K562 (cell line): ENCODE data around the gene PHF21B. TPM values are rescaled to one million over a fixed set of nuclear protein-coding genes. Genes with fewer than 3 reads are reported as not detected.

ENCODE experiments used
- ATAC-seq: fragments of 200-7000 bp; cut with Tn5 transposase; 3 replicates; pipeline ENCODE4 v1.9.1; 2020; ENCODE audit warnings: moderate library complexity
- BruUV-seq: library from RNA; stranded (reverse); fragments of 400-500 nt; replicated peaks from 2 replicates; lab custom pipeline; 2021; lab: Mats Ljungman, UMichigan
- CTCF ChIA-PET: fragments of 300-600 bp; formaldehyde crosslinking; extraction: SDS; loops from one replicate; lab custom pipeline; 2021; ENCODE audit warnings: low intra/inter-chr PET ratio; lab: Yijun Ruan, JAX
- POLR2A ChIA-PET: fragments of 300-600, 350-650 bp; sonication (Branson Sonifier 250); formaldehyde crosslinking; extraction: SDS; loops from one replicate; lab custom pipeline; 2021; ENCODE audit warnings: antibody characterized with exemption, inconsistent platforms; lab: Yijun Ruan, JAX
- DNase-seq, 4 experiments: peaks; one replicate each; pipeline versions ENCODE4 v3.0.0 to v3.0.0-alpha.2; 2011 to 2018; ENCODE audit warnings: low spot score in 3 of 4, mixed read lengths in 3 of 4; ENCODE audit errors: extremely low read depth in 1 of 4
- FAIRE-seq: peaks from 2 replicates; lab custom pipeline; 2011; peaks lifted over from hg19 to GRCh38; lab: Jason Lieb, UNC
- H2AFZ ChIP-seq: 2 replicates; pipeline ENCODE4 v1.6.0; 2011; ENCODE audit warnings: low read depth, low read length, control low read depth, inconsistent platforms
- H3K27ac ChIP-seq: fragments of 200-600 bp; 3 replicates; pipeline ENCODE4 v1.8.0; 2011; ENCODE audit warnings: low read depth, mild to moderate bottlenecking, control low read depth, inconsistent platforms, low read length, moderate library complexity, mixed read lengths; ENCODE audit errors: extremely low read depth
- H3K27me3 ChIP-seq, 2 experiments: fragments of 300-600 bp in 1 of 2; 2 replicates in 1 of 2; 3 replicates in 1 of 2; pipeline versions ENCODE4 v1.6.0 to v1.8.0; 2011; ENCODE audit warnings: inconsistent platforms in 2 of 2, low read length in 2 of 2, mild to moderate bottlenecking in 1 of 2, mixed read lengths in 1 of 2, moderate library complexity in 1 of 2; ENCODE audit not compliant: control insufficient read depth in 2 of 2, insufficient read depth in 2 of 2
- H3K36me3 ChIP-seq: fragments of 300-600 bp; 3 replicates; pipeline ENCODE4 v1.8.0; 2011; ENCODE audit warnings: mild to moderate bottlenecking, low read length, inconsistent platforms; ENCODE audit not compliant: control insufficient read depth, insufficient read depth
- H3K4me1 ChIP-seq, 2 experiments: fragments of 200-600 bp in 1 of 2; replicated peaks in 1 of 2; 2 replicates in 1 of 2; 3 replicates in 1 of 2; pipeline versions ENCODE4 v1.5.1 to v1.8.0; 2011; ENCODE audit warnings: inconsistent platforms in 2 of 2, low read length in 2 of 2, mild to moderate bottlenecking in 1 of 2, mixed read lengths in 1 of 2, moderate library complexity in 1 of 2; ENCODE audit not compliant: control insufficient read depth in 2 of 2, insufficient read depth in 2 of 2
- H3K4me2 ChIP-seq: 2 replicates; pipeline ENCODE4 v1.6.1; 2011; ENCODE audit warnings: low read length, control low read depth, inconsistent platforms, mixed read lengths; ENCODE audit not compliant: insufficient read depth
- H3K4me3 ChIP-seq: fragments of 200-600 bp; sonication (generic), shearing (Covaris generic); 2 replicates; pipeline ENCODE4 v1.5.1; 2016; ENCODE audit warnings: control low read depth, inconsistent platforms
- H3K79me2 ChIP-seq: fragments of 200-600 bp; 3 replicates; pipeline ENCODE4 v1.8.0; 2011; ENCODE audit warnings: low read length, inconsistent platforms; ENCODE audit not compliant: control insufficient read depth, insufficient read depth
- H3K9ac ChIP-seq, 2 experiments: 2 replicates each; pipeline versions ENCODE4 v1.6.0 to v1.6.1; 2011; ENCODE audit warnings: low read depth in 2 of 2, low read length in 2 of 2, control low read depth in 1 of 2, inconsistent platforms in 1 of 2, mild to moderate bottlenecking in 1 of 2, mixed read lengths in 1 of 2; ENCODE audit not compliant: insufficient read depth in 1 of 2
- H3K9me1 ChIP-seq: one replicate; pipeline ENCODE4 v1.6.0; 2011; ENCODE audit warnings: inconsistent platforms, mild to moderate bottlenecking, low read length, moderate library complexity; ENCODE audit not compliant: control insufficient read depth, insufficient read depth
- H3K9me3 ChIP-seq: replicated peaks from 2 replicates; pipeline ENCODE4 v1.5.1; 2011; ENCODE audit warnings: low read depth, low read length, inconsistent platforms; ENCODE audit not compliant: control insufficient read depth, insufficient read depth
- H4K20me1 ChIP-seq: replicated peaks from 2 replicates; pipeline ENCODE4 v1.6.1; 2011; ENCODE audit warnings: low read length, inconsistent platforms, mixed read lengths; ENCODE audit not compliant: control insufficient read depth, insufficient read depth
- NFIX ChIP-seq: fragments of 250-450 bp; sonication (Bioruptor Pico); IDR thresholded peaks from 2 replicates; pipeline ENCODE4 v1.4.0; 2020; ENCODE audit warnings: low read depth, mild to moderate bottlenecking, moderate library complexity
- POLR2AphosphoS5 ChIP-seq: IDR thresholded peaks from 2 replicates; pipeline ENCODE4 v1.6.1; 2011; ENCODE audit warnings: mild to moderate bottlenecking, low read depth, low read length, moderate library complexity; ENCODE audit not compliant: control insufficient read depth, insufficient read depth
- POLR2G ChIP-seq: fragments of 200-400 bp; formaldehyde crosslinking; IDR thresholded peaks from 2 replicates; pipeline ENCODE4 v1.6.1; 2017; ENCODE audit warnings: low read depth, mild to moderate bottlenecking, antibody characterized with exemption, low read length, moderate library complexity
- TAF9B ChIP-seq: fragments of 450-650 bp; IDR thresholded peaks from 2 replicates; pipeline ENCODE4 v1.6.1; 2018; ENCODE audit warnings: mild to moderate bottlenecking; ENCODE audit not compliant: partially characterized antibody
- WGBS: fragments of 100-300 bp; shearing (Covaris generic); methylation state at CpG from one replicate; pipeline ENCODE4 v1.1.6; 2016; ENCODE audit warnings: low coverage, mixed read lengths; ENCODE audit not compliant: insufficient coverage; ENCODE audit errors: missing lambda C conversion rate; 5-methylcytosine and 5-hydroxymethylcytosine counted together
- in situ Hi-C: fragments of 300-500 bp; cut with MboI; formaldehyde crosslinking; loops from 4 replicates; pipeline ENCODE4 v1.15.0; 2018; ENCODE audit warnings: inconsistent platforms, mixed read lengths
- intact Hi-C: fragments of 100-400 bp; cut with micrococcal nuclease; formaldehyde crosslinking; loops from 2 replicates; pipeline ENCODE4 v1.14.2; 2022
- polyA plus RNA-seq, 8 experiments: library from polyadenylated mRNA; depleted of rRNA in 4 of 8; stranded (reverse) in 5 of 8; unstranded in 3 of 8; fragments of >200 nt; fragmentation: Nextera tagmentation in 2 of 8; fragmentation: Illumina TruSeq in 1 of 8; extraction: Ambion mirVana in 2 of 8; extraction: Trizol in 1 of 8; gene quantifications; 2 replicates each; pipeline versions ENCODE4 v1.2.1 to v1.2.3, GENCODE V29; 2011 to 2014; ENCODE audit warnings: inconsistent platforms in 1 of 8, missing spikeins in 1 of 8
- total RNA-seq, 7 experiments: library from RNA; depleted of rRNA in 6 of 7; stranded (reverse); fragments of >200 nt in 6 of 7; fragmentation: Illumina TruSeq in 2 of 7; extraction: Trizol in 2 of 7; gene quantifications; 2 replicates each; pipeline versions ENCODE4 v1.2.1 to v1.2.3, GENCODE V29; 2011 to 2021; ENCODE audit warnings: low replicate concordance in 1 of 7
- TF ChIP-seq, protein P1 (sequence below): fragments of 450-650 bp; formaldehyde crosslinking; IDR thresholded peaks from 2 replicates; pipeline ENCODE4 v1.4.0; 2020; ENCODE audit warnings: mild to moderate bottlenecking, mixed read lengths
- TF ChIP-seq, protein P2 (sequence below), 2 experiments: fragments of 450-650 bp; IDR thresholded peaks; 2 replicates each; pipeline ENCODE4 v1.6.1; 2016

PHF21B gene
- total and polyA plus RNA-seq, 9 of the 15 experiments (the other 6 are each of a cell fraction or from before 2014, with no cell fraction given) = 0.04 TPM; not detected in 8

DNA sequence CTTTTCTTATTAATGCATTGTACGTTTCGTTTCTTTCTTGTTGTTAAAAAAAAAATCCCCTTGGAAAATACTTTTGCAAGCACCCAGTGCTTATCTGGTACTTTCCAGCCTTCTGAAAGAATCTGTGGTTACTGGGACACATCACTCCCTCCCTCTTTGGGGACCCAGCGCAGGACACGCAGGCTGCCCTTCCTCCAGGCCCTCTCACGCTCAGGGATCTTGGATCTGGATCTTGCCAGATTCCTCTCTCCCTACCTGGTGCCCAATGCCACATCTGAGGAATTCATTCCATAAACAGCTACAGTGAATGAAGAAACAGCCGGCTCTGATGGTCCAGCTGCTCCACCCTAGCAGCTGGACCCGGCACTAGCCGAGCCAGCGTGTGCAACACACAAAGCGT lies 55.7 kb downstream of the PHF21B start:
- Histone ChIP-seq H3K79me2 (no peaks in the 10 kb centered on the region), H4K20me1 (no peaks in the 10 kb centered on the region), H3K4me2 (no peak overlapping the region), H3K4me1 (no peaks in the 10 kb centered on the region), H3K9me1 (no peaks in the 10 kb centered on the region)
- intact Hi-C loops = no loop called here
- WGBS = 1% methylated on average over 8 of the region's 10 CpGs
- FAIRE-seq = no peak
- TF ChIP-seq, protein P1, sequence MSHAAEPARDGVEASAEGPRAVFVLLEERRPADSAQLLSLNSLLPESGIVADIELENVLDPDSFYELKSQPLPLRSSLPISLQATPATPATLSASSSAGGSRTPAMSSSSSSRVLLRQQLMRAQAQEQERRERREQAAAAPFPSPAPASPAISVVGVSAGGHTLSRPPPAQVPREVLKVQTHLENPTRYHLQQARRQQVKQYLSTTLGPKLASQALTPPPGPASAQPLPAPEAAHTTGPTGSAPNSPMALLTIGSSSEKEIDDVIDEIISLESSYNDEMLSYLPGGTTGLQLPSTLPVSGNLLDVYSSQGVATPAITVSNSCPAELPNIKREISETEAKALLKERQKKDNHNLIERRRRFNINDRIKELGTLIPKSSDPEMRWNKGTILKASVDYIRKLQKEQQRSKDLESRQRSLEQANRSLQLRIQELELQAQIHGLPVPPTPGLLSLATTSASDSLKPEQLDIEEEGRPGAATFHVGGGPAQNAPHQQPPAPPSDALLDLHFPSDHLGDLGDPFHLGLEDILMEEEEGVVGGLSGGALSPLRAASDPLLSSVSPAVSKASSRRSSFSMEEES = no peak
- TF ChIP-seq POLR2G = no peak
- TF ChIP-seq NFIX = no peak
- TF ChIP-seq, protein P2, sequence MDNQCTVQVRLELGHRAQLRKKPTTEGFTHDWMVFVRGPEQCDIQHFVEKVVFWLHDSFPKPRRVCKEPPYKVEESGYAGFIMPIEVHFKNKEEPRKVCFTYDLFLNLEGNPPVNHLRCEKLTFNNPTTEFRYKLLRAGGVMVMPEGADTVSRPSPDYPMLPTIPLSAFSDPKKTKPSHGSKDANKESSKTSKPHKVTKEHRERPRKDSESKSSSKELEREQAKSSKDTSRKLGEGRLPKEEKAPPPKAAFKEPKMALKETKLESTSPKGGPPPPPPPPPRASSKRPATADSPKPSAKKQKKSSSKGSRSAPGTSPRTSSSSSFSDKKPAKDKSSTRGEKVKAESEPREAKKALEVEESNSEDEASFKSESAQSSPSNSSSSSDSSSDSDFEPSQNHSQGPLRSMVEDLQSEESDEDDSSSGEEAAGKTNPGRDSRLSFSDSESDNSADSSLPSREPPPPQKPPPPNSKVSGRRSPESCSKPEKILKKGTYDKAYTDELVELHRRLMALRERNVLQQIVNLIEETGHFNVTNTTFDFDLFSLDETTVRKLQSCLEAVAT (IDR thresholded peaks at IDR 0.05) = no peak
- no peak for TF ChIP-seq TAF9B
- no peak for TF ChIP-seq POLR2AphosphoS5
- TF ChIP-seq, all 486 proteins: peak for 0
- ChIA-PET POLR2A (no interaction called here), CTCF (no interaction called here)
- ATAC-seq (no peak), DNase-seq (no peak)
- Histone ChIP-seq H3K4me3 (no peak overlapping the region), H2AFZ (no peak overlapping the region), H3K27me3 (peaks cover 12 to 57% of the 10 kb centered on the region in 2 experiments; a peak in 4 of 5 replicates), H3K9me3 (no peaks in the 10 kb centered on the region), H3K9ac (no peak overlapping the region), H3K27ac (no peak overlapping the region), H3K36me3 (no peaks in the 10 kb centered on the region)
- in situ Hi-C loops = no loop called here
- no TSS peak for BruUV-seq
